ENCODE results near the gene ARFGEF2. TPM values are rescaled to one million over a fixed set of nuclear protein-coding genes. Genes with fewer than 3 reads are reported as not detected.

The ARFGEF2 gene
- total and polyA plus RNA-seq, 4 donors: 7.4 to 35.1 (median 20.1) TPM

DNA sequence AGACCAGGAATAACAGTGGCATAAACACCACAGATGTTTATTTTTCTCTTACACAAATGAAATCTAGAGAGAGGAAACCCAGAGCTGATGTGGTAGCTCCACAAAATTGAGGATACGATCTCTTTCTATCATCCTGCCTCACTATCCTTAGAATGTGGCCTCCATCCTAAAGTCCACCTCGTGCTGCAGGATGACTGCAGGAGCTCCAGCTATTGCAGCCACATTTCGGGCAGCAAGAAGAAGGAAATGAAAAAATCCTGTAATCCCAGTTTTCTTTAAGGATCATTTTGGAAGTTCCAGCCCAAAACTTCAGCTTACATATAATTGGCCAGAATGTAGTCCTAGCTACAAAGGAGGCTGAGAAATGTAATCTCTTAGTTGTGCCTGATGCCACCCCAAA, 41.2 kb upstream of the ARFGEF2 start:
- TF ChIP-seq, protein P1, sequence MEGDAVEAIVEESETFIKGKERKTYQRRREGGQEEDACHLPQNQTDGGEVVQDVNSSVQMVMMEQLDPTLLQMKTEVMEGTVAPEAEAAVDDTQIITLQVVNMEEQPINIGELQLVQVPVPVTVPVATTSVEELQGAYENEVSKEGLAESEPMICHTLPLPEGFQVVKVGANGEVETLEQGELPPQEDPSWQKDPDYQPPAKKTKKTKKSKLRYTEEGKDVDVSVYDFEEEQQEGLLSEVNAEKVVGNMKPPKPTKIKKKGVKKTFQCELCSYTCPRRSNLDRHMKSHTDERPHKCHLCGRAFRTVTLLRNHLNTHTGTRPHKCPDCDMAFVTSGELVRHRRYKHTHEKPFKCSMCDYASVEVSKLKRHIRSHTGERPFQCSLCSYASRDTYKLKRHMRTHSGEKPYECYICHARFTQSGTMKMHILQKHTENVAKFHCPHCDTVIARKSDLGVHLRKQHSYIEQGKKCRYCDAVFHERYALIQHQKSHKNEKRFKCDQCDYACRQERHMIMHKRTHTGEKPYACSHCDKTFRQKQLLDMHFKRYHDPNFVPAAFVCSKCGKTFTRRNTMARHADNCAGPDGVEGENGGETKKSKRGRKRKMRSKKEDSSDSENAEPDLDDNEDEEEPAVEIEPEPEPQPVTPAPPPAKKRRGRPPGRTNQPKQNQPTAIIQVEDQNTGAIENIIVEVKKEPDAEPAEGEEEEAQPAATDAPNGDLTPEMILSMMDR (IDR thresholded peaks at IDR 0.05; ENCODE audit: control extremely low read depth, extremely low read depth): no peak
- DNase-seq: no peak
- Histone ChIP-seq H3K9me3 (ENCODE audit: control insufficient read depth in 4 of 4, insufficient read depth in 3 of 4, low read length in 3 of 4) (peaks cover 0 to 2% (median 0%) of the 10 kb centered on the region in 4 donors), H3K36me3 (ENCODE audit: control insufficient read depth in 4 of 4, insufficient read depth in 4 of 4, low read length in 4 of 4) (no peaks in the 10 kb centered on the region), H3K4me1 (ENCODE audit: control insufficient read depth in 5 of 5, insufficient read depth in 5 of 5, low read length in 5 of 5) (no peaks in the 10 kb centered on the region), H3K27me3 (ENCODE audit: control insufficient read depth in 3 of 3, insufficient read depth in 3 of 3, low read length in 2 of 3) (peaks cover 0 to 25% (median 0%) of the 10 kb centered on the region in 3 donors), H3K9ac (ENCODE audit: insufficient read depth in 1 of 2, low read length in 2 of 2) (no peak overlapping the region), H3K27ac (ENCODE audit: low read depth in 1 of 2, low read length in 1 of 2) (no peak overlapping the region), H3K4me3 (no peak overlapping the region)
- no peak for ATAC-seq (ENCODE audit: insufficient read depth, low FRiP score)
- 86 to 87% methylated on average over 3 of the region's 3 CpGs for WGBS, 2 donors

GRCh38 chr20:48880981-48881657, 40.4 kb upstream of the ARFGEF2 start:
- ATAC-seq (ENCODE audit: insufficient read depth, low FRiP score) (no peak), DNase-seq (peak in 2 of 3 donors; percentile 16 to 35)
- 86 to 92% methylated on average over 7 of the region's 7 CpGs for WGBS, 2 donors

DNA sequence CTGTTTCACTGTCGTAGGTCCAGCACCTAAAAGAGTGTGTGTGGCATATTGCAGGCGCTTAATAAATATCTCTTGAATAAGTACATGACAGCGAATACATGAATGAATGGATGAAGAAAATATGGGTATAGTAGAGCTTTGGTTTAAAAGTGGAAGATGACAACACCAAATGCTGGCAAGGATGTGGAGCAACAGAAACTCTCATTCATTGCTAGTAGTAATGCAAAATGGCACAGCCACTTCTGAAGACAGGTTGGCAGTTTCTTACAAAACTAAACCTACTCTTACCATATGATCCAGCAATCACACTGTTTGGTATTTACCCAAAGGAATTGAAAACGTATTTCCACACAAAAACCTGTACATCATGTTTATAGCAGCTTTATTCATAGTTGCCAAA, 36.3 kb upstream of the ARFGEF2 start:
- ATAC-seq (ENCODE audit: insufficient read depth, low FRiP score): no peak

More at GRCh38 chr20:48880981-48881657, 40.4 kb upstream of the ARFGEF2 start:
- Histone ChIP-seq H3K4me3 (no peak overlapping the region), H3K36me3 (ENCODE audit: control insufficient read depth in 4 of 4, insufficient read depth in 4 of 4, low read length in 4 of 4) (no peaks in the 10 kb centered on the region), H3K4me1 (ENCODE audit: control insufficient read depth in 5 of 5, insufficient read depth in 5 of 5, low read length in 5 of 5) (peaks cover 0 to 3% (median 0%) of the 10 kb centered on the region in 5 donors), H3K27me3 (ENCODE audit: control insufficient read depth in 3 of 3, insufficient read depth in 3 of 3, low read length in 2 of 3) (peaks cover 0 to 17% (median 0%) of the 10 kb centered on the region in 3 donors), H3K27ac (ENCODE audit: low read depth in 1 of 2, low read length in 1 of 2) (no peak overlapping the region), H3K9me3 (ENCODE audit: control insufficient read depth in 4 of 4, insufficient read depth in 3 of 4, low read length in 3 of 4) (peaks cover 0 to 2% (median 0%) of the 10 kb centered on the region in 4 donors), H3K9ac (ENCODE audit: insufficient read depth in 1 of 2, low read length in 2 of 2) (no peak overlapping the region)
- TF ChIP-seq, protein P1 (IDR thresholded peaks at IDR 0.05; ENCODE audit: control extremely low read depth, extremely low read depth): no peak

More for the DNA sequence above, 36.3 kb upstream of the ARFGEF2 start:
- no peak overlapping the region for H3K9ac ChIP-seq (ENCODE audit: insufficient read depth in 1 of 2, low read length in 2 of 2)
- no peak for DNase-seq
- no peak overlapping the region for H3K27ac ChIP-seq (ENCODE audit: low read depth in 1 of 2, low read length in 1 of 2)
- TF ChIP-seq, protein P1 (IDR thresholded peaks at IDR 0.05; ENCODE audit: control extremely low read depth, extremely low read depth): no peak
- H3K36me3 ChIP-seq (ENCODE audit: control insufficient read depth in 4 of 4, insufficient read depth in 4 of 4, low read length in 4 of 4): no peaks in the 10 kb centered on the region
- peaks cover 0 to 2% (median 0%) of the 10 kb centered on the region in 4 donors for H3K9me3 ChIP-seq (ENCODE audit: control insufficient read depth in 4 of 4, insufficient read depth in 3 of 4, low read length in 3 of 4)
- H3K27me3 ChIP-seq (ENCODE audit: control insufficient read depth in 3 of 3, insufficient read depth in 3 of 3, low read length in 2 of 3): peaks cover 0 to 4% (median 0%) of the 10 kb centered on the region in 3 donors
- peaks cover 0 to 7% (median 0%) of the 10 kb centered on the region in 5 donors for H3K4me1 ChIP-seq (ENCODE audit: control insufficient read depth in 5 of 5, insufficient read depth in 5 of 5, low read length in 5 of 5)
- 86 to 88% methylated on average over 4 of the region's 4 CpGs for WGBS, 2 donors
- no peak overlapping the region for H3K4me3 ChIP-seq

Measured in lung (tissue), 12 donors.